ENCODE data around the gene PRPF18.

PRPF18 gene

GRCh38 chr10:13669182-13669855, 82.6 kb downstream of the PRPF18 start:
- DNase-seq (ENCODE audit: low read depth), result no peak

GRCh38 chr10:13669901-13670300, 83.1 kb downstream of the PRPF18 start:
- no peak for DNase-seq (ENCODE audit: low read depth)

GRCh38 chr10:13670311-13670710, 83.5 kb downstream of the PRPF18 start:
- no peak for DNase-seq (ENCODE audit: low read depth)

- no peak for DNase-seq (ENCODE audit: low read depth)
Observed at GRCh38 chr10:13671904-13672303, 85.1 kb downstream of the PRPF18 start.

- DNase-seq (ENCODE audit: low read depth), result no peak
Observed at GRCh38 chr10:13672548-13672947, 85.8 kb downstream of the PRPF18 start.

GRCh38 chr10:13673156-13673555, 86.4 kb downstream of the PRPF18 start:
- DNase-seq (ENCODE audit: low read depth), result no peak

GRCh38 chr10:13674645-13675588, 88.2 kb downstream of the PRPF18 start:
- no peak for DNase-seq (ENCODE audit: low read depth)

GRCh38 chr10:13678101-13678843, 91.5 kb downstream of the PRPF18 start:
- DNase-seq (ENCODE audit: low read depth), result no peak

Measured in stimulated activated CD8-positive, alpha-beta memory T cell treated with anti-CD3 and anti-CD28 coated beads, Interleukin-12 subunit alpha, Interleukin-12 subunit beta, amount 100 ng/mL, for 4 hours (primary cell).